Fibroblast of the aortic adventitia (primary cell): ENCODE measurements around the gene ARHGEF4. TPM values are rescaled to one million over a fixed set of nuclear protein-coding genes. Genes with fewer than 3 reads are reported as not detected.
A peak's percentile ranks its signal among the peaks of the same experiment; 100 is the strongest.

Experiments
- DNase-seq: peaks from one replicate; pipeline ENCODE4 v3.0.0-alpha.2; 2010; ENCODE audit warnings: low read depth
- H3K4me3 ChIP-seq: 2 replicates; pipeline ENCODE4 v1.5.1; 2011; ENCODE audit warnings: low read depth, mild to moderate bottlenecking, control low read depth, low read length, moderate library complexity
- CTCF ChIP-seq: IDR thresholded peaks from 2 replicates; pipeline ENCODE4 v1.5.1; 2011; ENCODE audit warnings: mild to moderate bottlenecking, low read length, control low read depth, inconsistent platforms; ENCODE audit not compliant: insufficient read depth
- total RNA-seq: library from RNA; depleted of rRNA; stranded (reverse); fragments of >200 nt; gene quantifications from 2 replicates; pipeline ENCODE4 v1.2.3, GENCODE V29; 2012; ENCODE audit warnings: low replicate concordance

The ARHGEF4 gene
- total RNA-seq, 1 donor, result 5.2 TPM

GRCh38 chr2:130917006-130917688, 80.4 kb downstream of the ARHGEF4 start:
- no peak for TF ChIP-seq CTCF
- H3K4me3 ChIP-seq, result no peak overlapping the region
- DNase-seq, result no peak

GRCh38 chr2:130918393-130918792, 81.7 kb downstream of the ARHGEF4 start:
- H3K4me3 ChIP-seq, result no peak overlapping the region
- DNase-seq, result no peak
- TF ChIP-seq CTCF, result no peak

- H3K4me3 ChIP-seq, result no peak overlapping the region
- TF ChIP-seq CTCF, result peak; percentile 92
Measured at GRCh38 chr2:130920415-130921163, 83.9 kb downstream of the ARHGEF4 start.

GRCh38 chr2:130921164-130921476, 84.4 kb downstream of the ARHGEF4 start:
- no peak overlapping the region for H3K4me3 ChIP-seq
- TF ChIP-seq CTCF, result no peak
- DNase-seq, result no peak

More at GRCh38 chr2:130920415-130921163, 83.9 kb downstream of the ARHGEF4 start:
- DNase-seq, result peak; percentile 76

- TF ChIP-seq CTCF, result no peak
Measured at GRCh38 chr2:130922417-130922816, 85.7 kb downstream of the ARHGEF4 start.

GRCh38 chr2:130928385-130928784, 91.7 kb downstream of the ARHGEF4 start:
- no peak for TF ChIP-seq CTCF
- no peak overlapping the region for H3K4me3 ChIP-seq
- DNase-seq, result no peak

More at GRCh38 chr2:130922417-130922816, 85.7 kb downstream of the ARHGEF4 start:
- H3K4me3 ChIP-seq, result no peak overlapping the region
- no peak for DNase-seq
